HG03095 (cell line): ENCODE data around the gene UBE2Z.
"Not testable (repeated sequence)": the region's sequence is repeated elsewhere in the genome, so short reads cannot be mapped to it uniquely, and the experiment has no call there.

Source experiments
- ATAC-seq: cut with Tn5 transposase; IDR thresholded peaks from one replicate; pipeline ENCODE4 v1.9.1; 2021; ENCODE audit warnings: moderate library complexity; ENCODE audit not compliant: unreplicated experiment

UBE2Z gene

DNA sequence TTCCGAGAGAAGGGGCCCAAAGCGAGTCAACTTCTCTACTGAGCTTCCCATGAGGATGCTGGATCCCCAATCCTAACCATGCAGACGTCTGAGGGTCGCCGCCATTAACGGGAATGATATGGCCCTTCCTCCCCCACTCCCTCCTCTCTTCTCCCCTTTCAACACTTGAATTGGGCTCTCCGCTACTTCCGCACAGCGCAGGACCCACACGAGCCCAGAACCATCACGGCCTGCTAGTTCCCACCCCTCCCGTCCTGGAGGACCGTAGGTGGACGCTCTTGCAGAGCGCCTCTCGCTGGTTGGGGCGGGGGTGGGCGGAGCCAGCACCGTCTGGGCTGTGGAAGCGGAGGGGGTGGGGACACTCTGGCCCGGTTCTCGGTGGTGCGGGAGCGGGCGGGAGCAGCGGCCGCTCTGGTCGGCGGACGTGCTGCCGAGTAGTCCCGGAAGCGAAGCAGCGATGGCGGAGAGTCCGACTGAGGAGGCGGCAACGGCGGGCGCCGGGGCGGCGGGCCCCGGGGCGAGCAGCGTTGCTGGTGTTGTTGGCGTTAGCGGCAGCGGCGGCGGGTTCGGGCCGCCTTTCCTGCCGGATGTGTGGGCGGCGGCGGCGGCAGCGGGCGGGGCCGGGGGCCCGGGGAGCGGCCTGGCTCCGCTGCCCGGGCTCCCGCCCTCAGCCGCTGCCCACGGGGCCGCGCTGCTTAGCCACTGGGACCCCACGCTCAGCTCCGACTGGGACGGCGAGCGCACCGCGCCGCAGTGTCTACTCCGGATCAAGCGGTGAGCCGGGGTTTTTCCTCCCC lies at the start of gene UBE2Z:
Gene UBE2Z, plus strand, starts transcription at position 361 of the 797 bp plus-strand sequence. Its CDS starts 97 bp downstream, at position 458.
- ATAC-seq, result peak; percentile 71

DNA sequence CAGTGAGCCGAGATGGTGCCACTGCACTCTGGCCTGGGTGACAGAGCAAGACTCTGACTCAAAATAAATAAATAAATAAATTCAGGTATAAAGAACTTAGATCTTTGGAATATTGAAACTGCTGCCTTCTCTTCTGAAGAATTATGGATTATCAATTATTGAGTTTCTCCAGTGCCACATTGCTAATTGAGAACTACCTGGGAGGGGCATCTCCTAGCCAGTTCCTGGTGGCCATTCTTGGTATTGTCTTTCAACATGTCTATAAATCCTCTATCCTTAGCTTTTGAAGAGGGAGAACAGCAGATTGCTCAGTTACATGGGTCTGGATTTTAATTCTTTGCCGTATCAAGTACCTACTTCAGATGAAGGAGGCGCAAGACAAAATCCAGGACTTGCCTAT lies 48.2 kb upstream of the UBE2Z start:
- ATAC-seq, result no peak

DNA sequence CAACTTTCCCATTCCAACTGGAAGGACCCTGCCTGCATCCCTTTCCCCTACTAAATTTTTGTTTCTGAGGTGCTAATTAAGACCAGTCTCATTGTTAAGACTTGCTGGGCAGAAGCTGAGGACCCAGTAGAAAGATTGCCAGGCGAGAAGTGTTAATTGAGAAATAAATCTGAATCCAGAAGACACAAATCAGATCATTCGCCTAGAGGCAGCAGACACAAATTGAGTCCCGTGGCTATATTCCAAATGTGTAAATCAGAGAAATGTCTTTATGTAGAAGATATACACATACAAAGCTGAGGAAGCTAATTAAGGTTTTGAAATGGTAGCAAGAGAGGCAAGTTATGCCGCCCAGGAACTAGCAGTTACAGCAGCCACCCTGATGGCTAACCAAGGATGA lies 47.8 kb upstream of the UBE2Z start:
- no peak for ATAC-seq

DNA sequence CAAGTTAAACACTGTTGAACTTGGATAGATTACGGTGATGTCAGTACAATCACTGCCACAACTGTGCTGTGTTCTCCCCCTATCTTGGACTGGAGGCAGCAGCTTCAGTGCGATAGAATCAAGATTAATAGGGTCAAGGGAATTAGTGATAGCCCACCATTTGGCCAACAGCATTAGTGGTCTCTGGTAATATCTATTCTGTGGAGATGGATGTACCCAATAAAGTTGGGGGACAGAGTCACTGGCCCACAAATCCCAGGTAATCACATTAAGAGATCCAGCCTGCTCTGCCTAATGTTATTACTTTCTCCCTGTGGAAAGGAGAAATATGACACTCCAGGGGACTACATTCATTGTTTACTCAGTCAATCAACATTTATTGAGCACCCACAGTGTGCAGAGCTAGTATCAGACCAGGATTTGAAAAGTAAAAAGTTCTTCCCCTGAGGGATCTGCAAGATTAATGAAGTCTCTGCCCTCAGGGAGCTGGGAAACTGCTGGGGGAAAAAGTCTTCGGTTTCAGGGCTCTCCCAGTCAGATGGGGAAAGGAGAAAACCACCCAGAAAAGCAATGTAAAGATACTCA lies 39.2 kb upstream of the UBE2Z start:
- no peak for ATAC-seq

GRCh38 chr17:48869821-48870318 lies 38.3 kb upstream of the UBE2Z start:
- ATAC-seq, result no peak

GRCh38 chr17:48871035-48871550 lies 37.1 kb upstream of the UBE2Z start:
- no peak for ATAC-seq

- no peak for ATAC-seq
These were observed 36.5 kb upstream of the UBE2Z start for GRCh38 chr17:48871551-48872351.

DNA sequence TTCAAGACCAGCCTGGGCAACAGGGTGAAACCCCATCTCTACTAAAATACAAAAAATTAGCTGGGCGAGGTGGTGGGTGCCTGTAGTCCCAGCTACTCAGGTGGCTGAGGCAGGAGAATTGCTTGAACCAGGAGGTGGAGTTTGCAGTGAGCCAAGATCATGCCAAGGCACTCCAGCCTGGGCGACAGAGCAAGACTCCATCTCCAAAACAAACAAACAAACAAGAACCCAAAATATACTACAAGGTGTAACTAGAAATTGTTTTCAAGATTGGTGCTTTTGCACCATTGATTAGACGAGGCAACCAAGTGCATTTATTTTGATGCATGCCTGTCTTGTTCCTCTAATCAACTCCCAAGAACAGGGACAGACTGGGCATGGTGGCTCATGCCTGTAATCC lies 35.8 kb upstream of the UBE2Z start:
- ATAC-seq, result not testable (repeated sequence)

DNA sequence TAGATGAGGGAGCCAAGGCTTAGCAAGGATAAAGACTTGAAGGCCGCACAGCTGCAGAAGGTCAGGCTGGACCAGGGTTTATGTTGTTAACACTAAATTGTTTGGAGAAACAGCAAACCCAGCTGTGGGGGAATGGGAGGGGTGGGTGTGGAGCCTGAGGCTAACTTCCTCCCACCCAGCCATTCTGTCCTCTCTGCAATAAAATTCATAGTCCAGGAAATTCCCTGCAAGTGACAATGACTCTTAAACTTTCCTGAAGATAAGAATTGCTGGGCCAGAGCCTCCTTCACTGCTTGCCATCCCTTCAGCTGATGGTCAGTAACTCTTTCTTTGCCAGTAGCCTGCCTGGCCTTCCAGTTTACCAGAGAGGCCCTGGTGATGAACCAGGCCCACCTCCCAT lies 35.0 kb upstream of the UBE2Z start:
- no peak for ATAC-seq

- ATAC-seq, result no peak
These were observed 34.3 kb upstream of the UBE2Z start for GRCh38 chr17:48873696-48874443.

- ATAC-seq, result no peak
These were observed 29.0 kb upstream of the UBE2Z start for GRCh38 chr17:48878920-48879898.

DNA sequence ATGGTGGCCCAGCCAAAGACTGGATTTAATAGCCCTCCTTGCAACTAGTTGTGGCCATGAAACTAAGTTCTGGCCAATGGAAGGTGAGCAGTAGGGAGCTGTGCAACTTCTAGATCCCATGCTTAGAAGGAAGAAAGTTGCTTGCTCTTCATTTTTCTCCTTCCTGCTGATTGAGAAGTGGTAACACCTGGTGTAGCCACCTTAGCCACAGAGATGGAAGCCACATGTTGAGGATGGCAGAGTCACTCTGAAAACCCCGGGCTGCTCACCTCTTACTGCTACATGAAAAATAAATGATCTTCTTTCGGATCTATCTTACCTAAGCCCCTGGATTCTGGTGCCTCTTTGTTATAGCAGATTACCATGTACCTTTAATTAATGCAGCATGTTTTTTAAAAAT lies 25.9 kb upstream of the UBE2Z start:
- ATAC-seq, result no peak

- no peak for ATAC-seq
These were observed 25.0 kb upstream of the UBE2Z start for GRCh38 chr17:48883171-48883570.

DNA sequence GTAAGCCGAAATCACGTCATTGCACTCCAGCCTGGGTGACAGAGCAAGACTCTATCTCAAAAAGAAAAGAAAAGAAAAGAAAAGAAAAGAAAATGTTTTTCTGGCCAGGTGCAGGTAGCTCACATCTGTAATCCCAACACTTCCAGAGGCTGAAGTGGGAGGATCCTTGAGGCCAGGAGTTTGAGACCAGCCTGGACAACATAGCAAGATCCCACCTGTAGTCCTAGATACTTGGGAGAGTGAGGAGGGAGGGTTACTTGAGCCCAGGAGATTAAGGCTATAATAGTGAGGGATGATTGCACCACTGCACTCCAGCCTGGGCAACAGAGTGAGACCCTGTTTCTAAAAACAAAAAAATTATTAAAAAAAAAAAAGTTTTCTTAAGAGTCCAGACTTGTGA lies 18.1 kb upstream of the UBE2Z start:
- no peak for ATAC-seq

DNA sequence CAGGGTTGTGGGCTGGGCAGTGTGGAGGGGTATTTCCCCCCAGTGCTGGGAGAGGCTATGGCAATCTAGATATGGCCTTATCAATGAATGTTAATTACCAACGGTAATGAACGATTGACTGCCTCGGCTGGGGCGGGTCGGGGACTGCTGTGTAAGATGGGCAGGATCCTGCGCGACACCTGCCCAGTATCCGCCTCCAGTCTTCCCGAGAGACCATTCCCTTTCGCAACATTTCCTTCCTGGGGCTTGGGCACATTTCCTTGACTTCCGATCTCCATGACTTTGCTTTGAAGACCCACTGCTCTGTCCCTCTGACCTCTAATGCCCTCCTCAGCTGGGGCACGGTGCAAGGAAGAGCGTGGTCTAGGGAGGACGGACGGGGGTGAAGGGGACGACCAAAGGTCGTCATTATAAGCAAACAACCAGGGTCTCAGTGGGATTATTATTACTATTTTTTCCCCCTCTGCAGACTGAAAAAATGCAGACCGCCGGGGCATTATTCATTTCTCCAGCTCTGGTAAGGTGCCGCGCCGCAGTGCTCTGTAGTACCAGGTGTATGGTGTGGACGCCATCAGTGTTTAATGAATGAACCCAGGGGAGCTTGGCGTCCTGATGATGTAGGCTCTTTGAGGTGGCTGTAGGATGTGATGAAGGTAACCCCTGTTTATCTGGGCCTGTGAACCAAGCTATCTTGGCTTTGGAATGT lies 15.1 kb upstream of the UBE2Z start:
- no peak for ATAC-seq

- ATAC-seq, result no peak
These were observed 14.3 kb upstream of the UBE2Z start for GRCh38 chr17:48893646-48894508.

DNA sequence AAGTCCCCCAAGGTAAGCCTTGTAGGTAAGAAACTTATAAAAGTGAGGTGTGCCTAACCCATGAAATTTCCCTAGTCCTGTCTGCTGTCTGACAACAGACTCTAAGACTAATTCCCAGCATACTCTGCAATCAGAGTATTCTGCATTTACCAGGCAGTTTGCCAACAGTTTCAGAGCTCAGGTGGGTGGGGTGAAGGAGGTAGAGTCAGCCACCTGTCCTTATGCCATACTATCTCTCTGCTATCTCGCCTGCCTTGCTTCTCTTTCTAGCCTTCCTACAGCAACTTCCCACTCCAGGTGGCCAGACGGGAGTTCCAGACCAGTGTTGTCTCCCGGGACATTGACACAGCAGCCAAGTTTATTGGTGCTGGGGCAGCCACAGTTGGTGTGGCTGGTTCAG lies 13.3 kb upstream of the UBE2Z start:
- ATAC-seq, result no peak

- ATAC-seq, result no peak
These were observed 7.0 kb upstream of the UBE2Z start for GRCh38 chr17:48901241-48901640.
